ENCODE measurements around the gene CCDC141.
"Not testable (repeated sequence)": the region's sequence is repeated elsewhere in the genome, so short reads cannot be mapped to it uniquely, and the experiment has no call there.

CCDC141 gene

DNA sequence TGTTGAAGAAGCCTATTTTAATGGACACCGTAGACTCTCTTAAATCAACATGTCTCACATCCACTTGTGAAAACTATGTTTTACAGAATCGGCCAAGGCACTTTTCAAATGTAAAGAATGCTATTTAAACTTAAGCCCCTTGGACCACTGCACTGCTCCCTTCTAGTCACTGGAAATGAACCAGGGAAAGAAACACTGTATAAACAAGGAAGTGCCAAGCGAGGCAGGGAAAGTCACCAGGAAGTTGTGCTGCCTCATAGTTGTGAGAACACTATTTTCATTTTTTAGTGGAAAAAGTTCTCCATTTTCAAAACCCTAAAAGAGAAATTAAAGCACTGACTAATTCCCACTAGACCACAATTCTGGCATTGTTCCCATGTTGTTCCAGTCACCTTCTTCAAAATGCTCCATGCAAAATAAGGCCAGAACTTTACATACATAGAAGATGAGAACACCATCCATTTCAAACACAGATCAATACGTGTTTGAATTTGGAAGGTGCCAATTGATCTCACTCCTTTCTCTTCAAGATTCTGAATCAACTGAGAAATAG is 13.5 kb downstream of the CCDC141 start:
- no peak for DNase-seq (ENCODE audit: low spot score)

DNA sequence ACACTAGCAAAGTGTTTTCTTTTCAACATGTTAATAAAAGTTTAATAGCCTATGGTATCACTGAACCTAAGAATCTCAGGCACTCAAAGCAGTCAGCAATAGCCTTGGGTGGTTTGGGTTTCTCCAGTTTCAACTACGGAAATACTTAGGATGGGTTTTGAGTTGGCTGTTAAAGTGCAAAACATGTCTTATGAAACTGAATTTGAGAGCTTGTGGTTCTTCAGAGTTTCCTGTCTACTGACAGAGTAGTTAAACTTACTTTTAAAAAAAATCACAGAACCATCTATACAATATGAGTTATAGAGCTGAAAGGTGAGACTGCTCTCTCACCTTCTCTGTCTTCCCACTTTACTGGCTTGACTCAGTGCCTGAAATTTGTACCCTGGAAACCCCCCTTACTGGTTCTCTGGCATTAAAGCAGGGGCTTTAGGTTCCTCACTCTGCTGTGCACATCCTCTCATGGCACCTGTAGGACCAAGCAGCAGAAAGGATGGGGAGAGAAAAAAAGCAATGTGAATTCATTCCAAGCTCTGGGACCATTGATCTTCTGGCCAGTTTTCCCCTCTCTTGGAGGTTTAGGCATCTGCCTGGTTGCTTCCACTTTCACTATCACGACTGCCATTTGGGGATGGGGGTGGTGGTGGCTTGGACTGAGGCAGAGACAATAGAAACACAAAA is 18.1 kb downstream of the CCDC141 start:
- no peak for DNase-seq (ENCODE audit: low spot score)

GRCh38 chr2:179024445-179024844 is 25.5 kb downstream of the CCDC141 start:
- no peak for DNase-seq (ENCODE audit: low spot score)

DNA sequence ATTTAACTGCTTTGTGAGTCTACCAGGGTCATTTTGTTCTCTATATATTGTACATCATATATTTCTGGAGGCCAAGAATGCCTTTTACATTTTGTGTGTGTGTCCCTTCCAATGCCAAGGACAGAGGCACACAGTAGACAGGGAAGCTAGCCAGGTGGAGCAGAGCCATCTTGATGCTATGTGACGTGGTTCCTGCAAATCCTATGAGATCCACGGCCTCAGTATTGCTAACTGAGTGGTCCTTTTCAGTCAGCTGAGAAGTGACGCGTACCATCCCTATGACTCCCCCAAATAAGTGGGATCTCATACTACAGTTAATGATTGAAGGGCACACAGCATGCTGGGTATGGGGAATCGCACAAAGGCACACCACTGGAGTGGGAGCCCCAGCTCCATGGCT is 27.3 kb downstream of the CCDC141 start:
- DNase-seq (ENCODE audit: low spot score): no peak

DNA sequence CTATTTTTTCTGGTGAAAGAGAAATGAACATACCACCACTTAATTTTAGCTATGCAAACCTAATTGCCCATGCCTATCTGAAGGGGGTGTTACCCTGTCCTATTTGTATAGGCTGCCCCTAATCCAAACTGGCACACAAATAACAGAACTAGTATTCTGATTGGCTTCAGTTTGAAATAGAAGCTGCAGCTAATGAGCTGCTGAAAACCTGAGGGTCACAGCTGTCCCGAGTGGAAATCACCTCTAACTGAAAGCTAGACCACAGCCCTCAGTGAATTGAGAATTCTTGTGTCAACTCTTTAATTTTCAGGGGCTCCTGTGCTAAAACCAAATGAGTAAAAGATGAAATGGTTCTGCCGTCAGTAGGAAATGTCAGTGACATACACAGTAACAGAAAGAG is 28.7 kb downstream of the CCDC141 start:
- no peak for DNase-seq (ENCODE audit: low spot score)

DNA sequence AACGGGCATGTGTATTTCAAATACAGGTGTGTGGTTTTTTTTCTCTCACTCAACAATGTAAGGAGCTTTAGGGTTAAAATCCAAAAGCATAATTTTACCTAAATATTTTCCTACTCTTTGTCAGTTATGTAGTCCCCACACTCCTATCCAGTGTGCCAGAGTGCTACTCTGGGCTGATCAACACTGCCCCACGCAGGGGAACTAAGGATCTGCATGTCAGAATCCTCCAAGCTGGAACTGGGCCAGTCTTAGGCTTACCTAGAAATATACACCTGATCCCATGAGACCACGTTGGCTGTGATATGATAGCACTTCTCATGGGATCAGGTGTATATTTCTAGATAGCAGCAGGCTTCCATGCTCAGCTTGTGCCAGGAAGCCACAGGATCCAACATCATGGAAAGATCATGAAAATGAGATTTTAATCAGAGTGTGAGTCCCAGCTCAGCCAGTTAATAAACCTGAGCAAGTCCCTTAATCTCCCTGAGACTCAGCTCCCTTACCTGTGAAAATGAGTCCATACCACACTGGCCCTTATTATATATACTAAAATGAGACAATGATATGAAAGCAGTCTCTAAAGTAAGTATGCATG is 29.7 kb downstream of the CCDC141 start:
- no peak for DNase-seq (ENCODE audit: low spot score)

- no peak for DNase-seq (ENCODE audit: low spot score)
Measured at GRCh38 chr2:179019260-179019659, 30.7 kb downstream of the CCDC141 start.

DNA sequence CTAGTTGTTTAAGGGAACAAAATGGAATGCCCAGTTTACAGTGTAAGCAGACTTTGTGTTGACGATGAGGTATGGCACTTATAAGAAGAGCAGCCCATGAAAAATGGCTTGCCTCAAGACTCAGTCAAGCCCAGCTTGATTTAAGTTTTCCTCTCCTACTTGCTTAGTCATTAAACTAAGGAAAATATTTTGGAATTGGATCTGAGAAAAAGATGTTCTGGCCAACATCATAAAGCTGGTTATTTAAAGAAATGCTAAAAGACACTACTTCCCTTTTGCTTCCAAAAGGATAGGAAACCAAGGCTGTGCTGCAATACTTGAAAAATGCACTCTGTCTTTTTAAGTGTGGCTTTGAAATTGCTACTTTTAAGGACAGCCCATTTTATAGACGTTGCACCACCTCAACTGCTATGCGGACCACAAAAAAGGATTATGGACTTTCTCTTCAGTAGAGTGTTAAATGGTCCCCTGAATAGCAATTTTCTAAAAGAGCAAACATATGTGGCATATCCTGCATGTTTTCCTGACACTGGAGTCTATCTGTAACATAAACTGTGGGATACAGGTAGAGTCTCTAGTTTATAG is 32.1 kb downstream of the CCDC141 start:
- DNase-seq (ENCODE audit: low spot score): no peak

- DNase-seq (ENCODE audit: low spot score): not testable (repeated sequence)
Measured at GRCh38 chr2:179014189-179014588, 35.7 kb downstream of the CCDC141 start.

GRCh38 chr2:179005976-179006375 is 44.0 kb downstream of the CCDC141 start:
- no peak for DNase-seq (ENCODE audit: low spot score)

- no peak for DNase-seq (ENCODE audit: low spot score)
Measured at GRCh38 chr2:178999476-178999875, 50.5 kb downstream of the CCDC141 start.

- DNase-seq (ENCODE audit: low spot score): no peak
Measured at GRCh38 chr2:178998539-178998938, 51.4 kb downstream of the CCDC141 start.

DNA sequence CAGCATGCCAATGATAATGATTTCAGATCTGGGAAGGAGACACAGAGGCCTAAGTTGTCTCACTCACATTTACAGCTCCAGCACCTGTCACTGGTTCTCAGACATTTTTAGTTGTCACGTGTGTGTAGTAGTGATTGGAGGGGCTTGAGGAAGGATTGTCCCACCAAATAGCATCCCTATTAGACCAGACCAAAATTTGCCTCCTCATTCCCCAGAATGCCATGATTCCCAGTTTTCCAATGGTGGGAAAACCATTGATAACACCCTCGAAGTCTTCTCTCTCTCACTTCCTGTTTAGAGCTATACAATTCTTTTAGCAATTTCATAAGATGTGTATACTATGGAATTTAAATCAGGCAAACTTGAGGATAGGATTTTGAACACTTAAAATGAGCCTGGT is 52.5 kb downstream of the CCDC141 start:
- no peak for DNase-seq (ENCODE audit: low spot score)

DNA sequence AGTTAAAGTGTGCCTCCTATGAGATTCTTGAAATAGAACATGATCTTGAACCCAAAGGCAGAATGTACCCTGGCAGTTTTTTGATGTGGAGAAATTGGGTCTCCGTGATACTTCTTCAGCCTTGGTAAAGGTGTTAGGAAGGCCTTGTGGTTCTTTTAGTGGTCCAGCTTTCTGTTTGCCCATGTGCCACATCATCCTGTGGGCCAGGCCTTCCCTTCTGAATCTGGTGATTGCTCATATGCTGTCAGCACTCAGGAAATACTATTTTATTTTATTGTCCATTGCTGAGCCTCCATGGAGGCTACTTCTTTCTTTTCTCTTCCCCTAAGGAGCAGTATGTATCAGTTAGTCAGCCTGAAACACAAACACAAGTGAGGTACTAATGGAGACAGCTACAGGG is 52.9 kb downstream of the CCDC141 start:
- DNase-seq (ENCODE audit: low spot score): no peak

- DNase-seq (ENCODE audit: low spot score): no peak
Measured at GRCh38 chr2:178994264-178994663, 55.7 kb downstream of the CCDC141 start.

- no peak for DNase-seq (ENCODE audit: low spot score)
Measured at GRCh38 chr2:178993788-178994187, 56.1 kb downstream of the CCDC141 start.

- DNase-seq (ENCODE audit: low spot score): not testable (repeated sequence)
Measured at GRCh38 chr2:178992719-178993118, 57.2 kb downstream of the CCDC141 start.

- DNase-seq (ENCODE audit: low spot score): no peak
Measured at GRCh38 chr2:178990533-178991241, 59.2 kb downstream of the CCDC141 start.

GRCh38 chr2:178989424-178989823 is 60.5 kb downstream of the CCDC141 start:
- not testable (repeated sequence) for DNase-seq (ENCODE audit: low spot score)

DNA sequence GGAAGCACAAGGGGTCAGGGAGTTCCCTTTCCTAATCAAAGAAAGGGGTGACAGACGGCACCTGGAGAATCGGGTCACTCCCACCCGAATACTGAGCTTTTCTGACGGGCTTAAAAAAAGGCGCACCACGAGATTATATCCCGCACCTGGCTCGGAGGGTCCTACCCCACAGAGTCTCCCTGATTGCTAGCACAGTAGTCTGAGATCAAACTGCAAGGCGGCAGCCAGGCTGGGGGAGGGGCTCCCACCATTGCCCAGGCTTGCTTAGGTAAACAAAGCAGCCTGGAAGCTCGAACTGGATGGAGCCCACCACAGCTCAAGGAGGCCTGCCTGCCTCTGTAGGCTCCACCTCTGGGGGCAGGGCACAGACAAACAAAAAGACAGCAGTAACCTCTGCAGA is 67.3 kb downstream of the CCDC141 start:
- not testable (repeated sequence) for DNase-seq (ENCODE audit: low spot score)

GRCh38 chr2:178980815-178981214 is 69.1 kb downstream of the CCDC141 start:
- DNase-seq (ENCODE audit: low spot score): no peak

GRCh38 chr2:178978667-178979066 is 71.3 kb downstream of the CCDC141 start:
- no peak for DNase-seq (ENCODE audit: low spot score)

DNA sequence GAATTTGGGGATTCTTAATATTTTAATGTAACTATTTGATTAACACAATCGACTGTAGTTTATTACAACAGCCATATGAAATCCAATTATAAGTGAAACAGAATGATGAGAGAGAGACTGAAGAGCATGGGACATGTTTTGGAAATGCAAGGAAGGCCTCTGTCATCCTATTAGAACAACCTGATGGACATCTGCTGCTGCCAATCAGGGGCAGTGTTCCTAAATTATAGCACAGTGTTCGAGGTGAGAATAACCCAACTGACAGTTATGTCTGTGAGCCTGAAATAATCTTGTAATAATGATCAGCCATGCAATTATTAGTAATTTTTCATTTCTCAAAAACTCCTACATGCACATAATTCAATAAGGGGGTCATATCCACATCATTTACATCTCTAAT is 73.6 kb downstream of the CCDC141 start:
- DNase-seq (ENCODE audit: low spot score): no peak
